B cell (primary cell): ENCODE data around the gene NKAIN2.

Experiments used
- CTCF ChIP-seq: fragments of 200-600 bp; IDR thresholded peaks from one replicate; pipeline ENCODE4 v1.8.0; 2022; ENCODE audit warnings: antibody characterized with exemption, mild to moderate bottlenecking
- EZH2 ChIP-seq: IDR thresholded peaks from 2 replicates; pipeline ENCODE4 v1.6.1; 2012; ENCODE audit warnings: borderline replicate concordance, low read depth, mild to moderate bottlenecking, moderate library complexity, low read length; ENCODE audit not compliant: insufficient read depth, poor library complexity, severe bottlenecking

DNA sequence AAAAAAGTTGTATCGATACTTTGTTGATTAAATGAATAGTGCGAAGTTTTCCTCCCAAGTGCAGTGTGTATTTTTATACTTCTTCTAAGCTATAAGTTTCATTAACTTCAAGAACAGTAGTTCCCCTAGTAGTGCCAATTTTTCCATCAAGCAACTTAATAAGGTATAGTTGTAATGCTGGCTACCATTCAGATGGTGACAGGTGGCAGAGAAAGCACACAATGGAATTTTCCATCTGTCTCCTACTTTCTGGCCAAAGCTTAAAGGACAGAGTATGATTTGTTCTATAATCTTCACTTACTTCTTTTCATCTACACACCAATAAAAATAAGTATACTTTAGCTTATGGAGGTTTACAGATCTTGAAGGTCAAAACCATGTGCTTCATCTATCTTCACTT is 431.1 kb downstream of the NKAIN2 start:
- no peak for TF ChIP-seq CTCF
- no peak for TF ChIP-seq EZH2
